ENCODE data around the gene TRABD.
A peak's percentile ranks its signal among the peaks of the same experiment; 100 is the strongest.
"Not testable (repeated sequence)": the region's sequence is repeated elsewhere in the genome, so short reads cannot be mapped to it uniquely, and the experiment has no call there.

Gene TRABD

GRCh38 chr22:50185375-50186087 is at the start of gene TRABD:
Gene TRABD, plus strand, starts transcription at chr22:50185913. Its CDS starts 7,148 bp downstream, at chr22:50193061.
- peak; percentile 61 to 83 (median 76) for DNase-seq (ENCODE audit: low read depth in 3 of 3, low spot score in 1 of 3)

DNA sequence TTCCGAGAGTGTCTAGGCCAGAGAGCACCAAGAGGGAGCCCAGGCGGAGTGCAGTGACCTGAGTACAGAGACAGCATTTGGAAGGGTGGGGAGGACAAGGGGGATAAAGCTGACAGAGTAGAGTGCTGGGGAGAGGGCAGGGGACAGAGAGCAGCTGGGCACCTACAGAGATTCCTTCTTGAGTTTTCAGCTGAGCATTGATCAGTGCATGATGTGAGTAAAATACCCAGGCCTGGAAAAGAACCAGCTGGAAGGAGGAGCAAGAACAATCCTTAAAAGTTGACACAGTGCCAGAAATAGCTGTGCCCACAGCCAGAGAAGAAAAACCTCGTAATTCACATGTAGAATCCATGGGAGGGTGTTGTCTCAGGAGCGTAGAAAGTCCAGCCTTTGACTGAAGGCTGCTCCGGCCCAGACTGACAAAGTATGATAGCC is 49.1 kb upstream of the TRABD start:
- DNase-seq (ENCODE audit: low read depth in 3 of 3, low spot score in 1 of 3), result no peak

- not testable (repeated sequence) for DNase-seq (ENCODE audit: low read depth in 3 of 3, low spot score in 1 of 3)
Observed at GRCh38 chr22:50137277-50137676, 48.4 kb upstream of the TRABD start.

DNA sequence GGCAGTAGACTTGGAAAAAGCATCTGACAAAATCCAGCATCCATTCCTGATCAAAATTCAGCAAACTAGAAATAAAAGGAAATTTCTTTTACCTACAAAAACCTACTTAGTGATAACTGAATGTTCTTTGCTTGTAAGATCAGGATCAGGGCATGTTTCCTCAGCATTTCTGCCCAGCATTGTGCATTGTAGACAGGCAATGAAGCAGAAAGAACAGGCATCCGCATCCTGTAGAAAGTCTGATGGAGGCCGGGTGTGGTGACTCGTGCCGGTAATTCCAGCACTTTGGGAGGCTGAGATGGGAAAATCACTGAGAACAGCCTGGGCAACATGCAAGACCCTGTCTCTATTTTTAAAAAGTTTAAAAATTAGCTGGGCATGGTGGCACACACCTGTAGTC is 47.7 kb upstream of the TRABD start:
- DNase-seq (ENCODE audit: low read depth in 3 of 3, low spot score in 1 of 3), result no peak

- no peak for DNase-seq (ENCODE audit: low read depth in 3 of 3, low spot score in 1 of 3)
Observed at GRCh38 chr22:50138988-50139387, 46.7 kb upstream of the TRABD start.

- DNase-seq (ENCODE audit: low read depth in 3 of 3, low spot score in 1 of 3), result no peak
Observed at GRCh38 chr22:50139843-50140415, 45.8 kb upstream of the TRABD start.

DNA sequence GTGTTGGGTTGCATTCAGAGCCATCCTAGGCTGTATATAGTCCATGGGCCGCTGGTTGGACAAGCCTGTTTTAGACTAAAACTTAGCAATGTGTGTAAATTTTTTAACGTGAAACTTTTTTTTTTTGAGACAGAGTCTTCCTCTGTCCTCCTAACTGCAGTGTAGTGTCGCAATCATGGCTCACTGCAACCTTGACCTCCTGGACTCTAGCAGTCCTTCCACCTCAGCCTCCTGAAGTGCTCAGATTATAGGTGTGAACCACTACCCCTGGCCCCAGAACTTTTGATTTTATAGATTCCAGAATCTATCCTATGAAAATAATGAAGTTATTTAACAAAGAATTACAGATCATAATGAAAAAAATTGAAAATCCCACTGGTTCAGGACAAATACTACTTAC is 45.1 kb upstream of the TRABD start:
- no peak for DNase-seq (ENCODE audit: low read depth in 3 of 3, low spot score in 1 of 3)

- DNase-seq (ENCODE audit: low read depth in 3 of 3, low spot score in 1 of 3), result no peak
Observed at GRCh38 chr22:50141462-50141861, 44.3 kb upstream of the TRABD start.

- no peak for DNase-seq (ENCODE audit: low read depth in 3 of 3, low spot score in 1 of 3)
Observed at GRCh38 chr22:50141891-50142363, 43.8 kb upstream of the TRABD start.

DNA sequence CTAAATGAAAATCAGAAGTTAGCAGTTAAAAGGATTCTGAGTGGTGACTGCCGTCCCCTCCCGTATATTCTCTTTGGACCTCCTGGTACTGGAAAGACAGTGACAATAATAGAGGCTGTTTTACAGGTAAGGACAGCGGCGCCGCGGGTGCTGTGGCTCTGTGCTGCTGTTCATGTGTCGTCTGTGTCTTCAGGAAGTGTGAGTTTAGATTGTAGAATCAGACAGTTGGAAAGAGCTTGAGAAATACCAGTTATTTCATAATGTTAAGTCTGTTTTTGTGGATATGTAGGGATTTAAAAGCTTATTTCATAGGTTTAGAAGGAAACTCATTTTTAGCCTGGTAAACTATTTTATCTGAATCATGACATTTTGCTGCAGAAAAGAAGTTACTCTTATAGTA is 42.6 kb upstream of the TRABD start:
- DNase-seq (ENCODE audit: low read depth in 3 of 3, low spot score in 1 of 3), result no peak

DNA sequence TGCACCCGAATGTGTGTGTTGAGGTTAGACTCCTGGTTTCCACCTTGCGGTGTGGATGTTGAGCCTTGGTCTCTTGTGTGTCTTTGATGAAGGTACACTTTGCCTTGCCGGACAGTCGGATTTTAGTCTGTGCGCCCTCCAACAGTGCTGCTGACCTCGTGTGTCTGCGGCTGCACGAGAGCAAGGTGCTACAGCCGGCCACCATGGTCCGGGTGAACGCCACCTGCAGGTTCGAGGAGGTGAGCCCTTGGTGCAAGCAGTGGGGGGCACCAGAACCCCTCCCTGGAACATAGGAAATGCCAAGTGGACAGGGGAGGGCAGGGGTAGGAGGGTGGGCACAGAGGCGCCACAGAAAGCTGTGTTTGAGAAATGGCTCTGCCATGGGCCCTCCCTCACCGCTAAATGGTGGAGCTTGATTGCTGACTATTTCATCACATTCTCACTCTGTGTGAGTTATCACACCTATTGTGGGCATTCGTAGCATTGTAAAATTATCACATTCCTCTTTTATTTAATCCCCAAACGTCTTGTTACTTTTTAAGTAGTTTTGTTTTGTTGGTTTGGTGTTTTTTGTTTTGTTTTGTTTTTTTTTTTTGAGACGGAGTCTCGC is 41.6 kb upstream of the TRABD start:
- no peak for DNase-seq (ENCODE audit: low read depth in 3 of 3, low spot score in 1 of 3)

GRCh38 chr22:50145721-50146438 is 39.8 kb upstream of the TRABD start:
- DNase-seq (ENCODE audit: low read depth in 3 of 3, low spot score in 1 of 3), result no peak

DNA sequence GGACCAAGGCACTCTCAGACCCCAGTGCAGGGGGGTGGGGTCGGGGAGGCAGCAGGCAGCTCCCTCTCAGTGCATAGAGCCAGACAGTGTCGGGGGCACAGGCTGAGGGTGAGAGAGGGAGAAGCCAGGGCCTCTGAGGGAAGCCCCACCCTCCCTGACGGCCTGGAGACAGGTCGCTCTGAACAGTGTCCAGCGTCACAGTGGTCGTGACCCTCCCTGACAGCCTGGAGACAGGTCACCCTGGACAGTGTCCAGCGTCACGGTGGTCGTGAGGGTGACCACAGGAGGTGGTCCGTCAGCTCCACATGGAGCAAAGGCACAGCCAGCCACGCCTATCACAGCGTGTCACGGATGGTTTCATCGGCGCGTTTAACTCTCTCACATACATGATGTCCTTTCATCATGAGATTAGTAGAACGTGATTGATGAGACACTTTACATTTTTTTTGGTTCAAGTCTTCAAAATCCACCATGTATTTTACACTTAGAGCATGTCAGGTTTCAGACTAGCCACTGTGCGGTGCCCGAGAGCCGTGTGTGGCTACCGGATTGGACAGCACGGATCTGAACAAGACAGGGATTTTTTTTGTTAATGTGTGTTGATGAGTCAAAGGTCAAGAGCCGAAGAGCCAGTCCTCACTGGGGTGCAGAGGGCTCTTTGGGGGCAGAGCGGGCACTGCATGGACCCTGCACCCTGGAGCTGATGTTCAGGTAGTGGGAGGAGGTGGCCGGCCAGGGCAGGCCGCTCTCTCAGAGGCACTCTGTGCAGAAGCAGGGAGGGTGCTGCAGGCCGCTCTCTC is 39.1 kb upstream of the TRABD start:
- DNase-seq (ENCODE audit: low read depth in 3 of 3, low spot score in 1 of 3), result no peak

GRCh38 chr22:50147258-50148165 is 38.2 kb upstream of the TRABD start:
- DNase-seq (ENCODE audit: low read depth in 3 of 3, low spot score in 1 of 3), result not testable (repeated sequence)

GRCh38 chr22:50148166-50148500 is 37.6 kb upstream of the TRABD start:
- no peak for DNase-seq (ENCODE audit: low read depth in 3 of 3, low spot score in 1 of 3)

DNA sequence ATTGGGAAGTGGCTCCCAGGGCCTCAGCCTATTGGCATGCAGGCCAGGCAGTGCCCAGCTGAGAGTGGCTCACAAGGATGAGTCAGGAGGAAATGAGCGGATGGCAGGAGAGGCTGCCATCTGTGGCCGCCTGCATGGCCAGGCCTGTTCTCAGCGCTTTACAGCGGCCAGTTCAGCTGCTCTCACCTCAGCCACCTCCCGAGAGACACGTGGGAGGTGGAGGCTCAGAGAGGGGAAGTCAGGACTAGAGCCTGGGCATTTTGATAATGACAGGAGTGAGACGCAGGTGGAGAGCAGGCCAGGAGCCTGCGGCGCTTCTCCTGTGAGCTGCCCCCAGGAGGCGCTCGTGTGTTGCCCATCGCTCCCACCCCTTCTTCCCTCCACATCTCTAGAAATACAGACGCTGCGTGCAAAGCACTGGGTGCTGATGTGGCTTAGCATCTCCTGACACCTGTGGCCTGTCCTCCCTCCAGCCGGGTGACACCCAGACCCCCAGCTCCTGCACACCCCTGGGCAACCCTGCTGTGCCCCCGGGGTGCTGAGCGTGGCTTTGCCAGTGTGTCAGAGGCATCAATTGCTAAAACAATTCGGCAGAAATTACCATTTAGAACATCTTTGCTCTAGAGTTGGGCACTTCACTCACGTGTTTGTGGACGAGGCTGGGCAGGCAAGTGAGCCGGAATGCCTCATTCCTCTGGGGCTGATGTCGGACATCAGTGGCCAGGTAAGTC is 36.6 kb upstream of the TRABD start:
- DNase-seq (ENCODE audit: low read depth in 3 of 3, low spot score in 1 of 3), result peak; percentile 35 to 63 (median 62)

DNA sequence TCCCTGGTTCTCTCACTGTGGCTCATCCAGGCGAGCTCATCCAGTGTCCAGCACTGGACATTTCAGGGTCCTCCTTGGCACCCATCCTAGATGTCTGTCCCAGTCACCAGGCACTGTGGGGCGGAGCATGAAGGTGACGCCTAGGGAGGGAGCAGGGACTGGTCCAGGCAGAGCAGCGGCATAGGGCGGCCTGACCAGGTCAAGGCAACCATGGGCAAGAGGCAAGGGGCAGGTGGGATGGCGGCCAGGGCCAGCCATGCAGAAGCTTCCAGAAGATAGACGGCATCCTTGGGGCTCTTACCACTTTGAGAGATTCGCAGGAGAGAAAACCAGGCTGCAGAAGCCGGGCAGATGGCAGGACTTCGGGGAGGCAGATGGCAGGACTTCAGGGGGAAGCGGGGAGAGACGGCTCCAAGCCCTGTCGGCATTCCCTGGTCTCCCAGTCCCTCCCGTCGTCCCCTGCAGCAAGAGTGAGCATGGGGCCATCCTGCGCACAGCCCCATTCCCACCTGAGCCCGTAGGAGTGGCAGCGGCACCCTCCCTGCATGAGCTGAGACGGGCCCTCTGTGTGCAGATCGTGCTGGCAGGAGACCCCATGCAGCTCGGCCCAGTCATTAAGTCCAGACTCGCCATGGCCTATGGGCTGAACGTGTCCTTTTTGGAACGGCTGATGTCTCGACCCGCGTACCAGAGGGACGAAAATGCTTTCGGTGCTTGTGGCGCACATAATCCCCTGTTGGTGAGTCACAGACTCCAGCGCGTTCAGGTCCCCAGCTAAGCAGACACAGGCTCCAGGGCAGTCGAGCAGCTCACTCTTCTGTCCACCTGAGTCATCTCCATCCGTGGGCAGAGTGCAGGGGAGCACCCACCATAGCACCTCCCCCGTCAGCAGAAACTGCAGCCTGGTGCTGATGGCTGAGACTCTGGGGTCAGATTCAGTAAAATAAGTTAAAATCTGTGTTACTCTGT is 35.3 kb upstream of the TRABD start:
- no peak for DNase-seq (ENCODE audit: low read depth in 3 of 3, low spot score in 1 of 3)

Data from stimulated activated CD4-positive, alpha-beta T cell treated with anti-CD3 and anti-CD28 coated beads, TNF-alpha, amount 100 ng/mL, for 1 hour (primary cell).